GM19099 (cell line): Measurements from ENCODE around the gene GLI1.
A peak's percentile ranks its signal among the peaks of the same experiment; 100 is the strongest.

Experiments
- POLR2A ChIP-seq: IDR thresholded peaks from 3 replicates; pipeline ENCODE4 v1.6.1; 2011; ENCODE audit warnings: low read depth; ENCODE audit not compliant: insufficient read length; ENCODE audit errors: extremely low read depth

The GLI1 gene

DNA sequence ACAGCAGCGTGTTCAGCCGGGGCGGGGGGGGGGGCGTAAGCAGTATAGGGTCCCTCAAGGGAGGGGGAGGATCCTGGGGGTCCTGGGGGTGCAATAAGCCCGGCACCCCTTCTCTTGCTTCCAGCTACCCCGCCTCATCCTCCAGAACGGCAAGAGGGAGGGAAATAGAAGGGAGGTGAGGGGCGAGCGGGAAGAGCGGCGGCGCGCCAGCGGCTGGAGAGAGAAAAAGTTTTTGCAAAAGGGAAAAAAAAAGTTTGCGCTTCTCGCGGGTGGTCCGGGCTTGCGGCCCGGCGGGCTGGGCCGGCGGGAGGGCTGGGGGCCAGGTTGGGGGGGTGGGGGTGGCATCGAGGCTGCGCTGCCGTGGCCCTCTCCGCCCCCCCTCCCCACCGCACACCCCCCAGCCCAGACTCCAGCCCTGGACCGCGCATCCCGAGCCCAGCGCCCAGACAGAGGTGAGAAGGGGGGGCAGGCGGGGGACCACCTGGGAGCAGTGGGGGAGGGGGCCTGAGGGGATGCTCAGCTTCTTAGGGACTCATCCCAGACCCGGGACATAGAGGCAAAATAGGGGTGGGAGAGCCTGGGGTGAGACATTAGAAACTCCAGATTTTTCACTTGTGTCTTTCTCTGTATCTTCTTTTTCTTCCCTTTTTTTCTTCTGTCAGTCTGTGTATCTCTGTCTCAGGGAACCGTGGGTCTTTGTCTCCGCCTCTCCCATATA lies at the start of gene GLI1:
GLI1 (plus strand) TSS at position 36 of the 718 bp plus-strand sequence. CDS start 3,907 bp downstream, outside the sequence.
- TF ChIP-seq POLR2A = no peak

DNA sequence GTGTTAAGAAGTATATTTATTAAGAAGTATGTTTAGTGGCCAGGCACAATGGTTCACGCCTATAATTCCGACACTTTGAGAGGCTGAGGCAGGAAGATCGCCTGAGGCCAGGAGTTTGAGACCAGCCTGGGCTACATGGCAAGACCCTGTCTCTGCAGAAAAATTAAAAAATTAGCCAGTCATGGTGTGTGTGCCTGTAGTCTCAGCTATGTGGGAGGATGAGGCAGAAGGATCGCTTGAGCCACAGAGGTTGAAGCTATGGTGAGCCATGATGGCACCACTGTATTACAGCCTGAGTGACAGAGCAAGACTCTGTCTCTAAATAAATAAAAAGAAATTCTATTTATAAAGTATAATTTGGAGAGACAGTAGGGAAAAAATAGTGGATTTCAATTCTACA lies 49.1 kb upstream of the GLI1 start:
- no peak for TF ChIP-seq POLR2A

- no peak for TF ChIP-seq POLR2A
Observed at GRCh38 chr12:57415088-57415487, 44.5 kb upstream of the GLI1 start.

- no peak for TF ChIP-seq POLR2A
Observed at GRCh38 chr12:57416039-57416996, 43.3 kb upstream of the GLI1 start.

DNA sequence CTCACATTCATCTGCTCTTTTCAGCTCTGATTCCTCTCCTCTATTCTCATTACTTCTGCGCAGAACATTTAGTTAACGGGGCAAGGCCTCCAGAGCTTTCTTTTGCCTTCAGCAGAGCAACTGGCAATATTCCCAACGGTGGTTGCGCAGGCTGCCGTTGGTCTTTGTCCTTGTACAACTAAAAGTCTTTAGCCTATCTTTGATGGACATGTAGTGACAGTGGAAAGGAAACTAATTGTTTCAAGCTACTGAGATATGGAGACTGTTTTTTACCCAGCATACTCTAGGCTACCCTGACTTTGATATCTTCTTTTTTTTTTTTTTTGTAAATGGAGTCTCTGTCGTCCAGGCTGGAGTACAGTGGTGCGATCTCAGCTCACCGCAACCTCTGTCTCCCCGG lies 41.3 kb upstream of the GLI1 start:
- TF ChIP-seq POLR2A = no peak

- no peak for TF ChIP-seq POLR2A
Observed at GRCh38 chr12:57419495-57419894, 40.1 kb upstream of the GLI1 start.

GRCh38 chr12:57420482-57420881 lies 39.1 kb upstream of the GLI1 start:
- no peak for TF ChIP-seq POLR2A

GRCh38 chr12:57428965-57429364 lies 30.6 kb upstream of the GLI1 start:
- TF ChIP-seq POLR2A = no peak

GRCh38 chr12:57429473-57430111 lies 30.0 kb upstream of the GLI1 start:
- no peak for TF ChIP-seq POLR2A

DNA sequence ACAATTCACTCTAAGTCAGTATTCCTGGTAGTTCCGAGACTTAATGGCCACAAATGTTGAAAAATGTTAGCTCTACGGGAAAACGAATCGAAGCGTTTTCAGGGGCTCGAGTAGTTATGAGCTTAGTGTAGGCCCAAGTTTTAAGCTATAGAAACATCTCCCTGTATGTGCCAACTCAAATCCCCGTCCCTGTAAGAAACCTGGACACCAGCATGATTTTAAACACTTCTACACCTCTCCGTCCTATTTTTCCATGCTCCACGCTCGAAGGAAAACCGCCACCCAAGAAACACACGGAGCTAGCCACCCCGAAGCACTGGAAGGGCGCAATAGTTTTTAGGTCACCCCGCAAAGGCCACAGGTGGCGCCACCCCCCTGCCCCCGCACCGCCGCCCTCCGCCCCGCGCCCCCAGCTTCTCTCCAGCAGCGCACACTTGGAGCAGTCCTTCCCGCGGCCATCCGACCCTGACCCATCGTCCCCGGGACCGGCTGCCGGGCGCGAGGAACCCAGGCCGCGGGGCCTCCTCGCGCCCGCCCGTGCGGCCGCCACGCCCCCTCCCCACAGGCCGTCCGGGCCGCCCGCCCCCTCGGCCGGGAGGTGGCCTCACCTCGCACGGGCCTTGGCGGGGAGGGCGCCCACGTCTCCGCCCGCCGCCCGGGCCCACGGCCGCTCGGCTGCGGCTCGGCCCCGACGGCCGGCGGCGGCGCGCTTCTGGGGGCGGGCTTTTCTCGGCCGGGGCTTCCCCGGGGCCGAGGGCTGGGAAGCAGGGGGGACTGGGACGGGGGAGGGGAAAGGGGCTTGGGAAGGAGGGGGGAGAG lies 29.3 kb upstream of the GLI1 start:
- no peak for TF ChIP-seq POLR2A

GRCh38 chr12:57430931-57431566 lies 28.5 kb upstream of the GLI1 start, which contains the start of gene R3HDM2:
Gene R3HDM2, minus strand, starts transcription at chr12:57431043. Its CDS starts 120,615 bp downstream, at chr12:57310428.
- peak; percentile 98 for TF ChIP-seq POLR2A

DNA sequence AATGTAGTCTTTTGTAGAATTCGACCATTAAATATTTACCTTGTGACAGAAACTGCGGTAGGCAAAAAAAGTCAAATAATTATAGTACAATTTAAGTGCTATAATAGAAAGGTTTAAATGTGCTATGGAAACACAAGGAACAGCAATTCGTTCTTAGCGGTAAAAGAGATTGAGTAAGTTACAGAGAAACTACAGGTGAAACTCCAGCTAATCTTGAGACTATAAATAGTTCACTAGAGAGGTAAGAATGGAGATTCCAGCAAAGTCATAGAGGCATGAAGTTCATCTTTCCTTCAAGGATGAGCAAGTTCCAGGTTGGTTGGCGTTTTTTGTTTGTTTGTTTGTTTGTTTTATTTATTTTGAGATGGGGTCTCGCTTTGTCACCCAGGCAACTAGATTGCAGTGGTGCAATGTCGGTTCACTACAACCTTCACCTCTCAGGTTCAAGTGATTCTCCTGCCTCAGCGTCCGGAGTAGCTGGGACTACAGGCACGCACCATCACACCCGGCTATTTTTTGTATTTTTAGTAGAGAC lies 27.9 kb upstream of the GLI1 start:
- TF ChIP-seq POLR2A = no peak

- no peak for TF ChIP-seq POLR2A
Observed at GRCh38 chr12:57433370-57433769, 26.2 kb upstream of the GLI1 start.
